GM12865 (cell line): ENCODE results near the gene ACP6.
A peak's percentile ranks its signal among the peaks of the same experiment; 100 is the strongest.

Experiments
- DNase-seq: peaks from one replicate; pipeline ENCODE4 v3.0.0; 2010; ENCODE audit warnings: low read depth
- H3K4me3 ChIP-seq: 2 replicates; pipeline ENCODE4 v1.5.1; 2011; ENCODE audit warnings: mild to moderate bottlenecking, low read depth, low read length, control low read depth
- CTCF ChIP-seq: IDR thresholded peaks from 2 replicates; pipeline ENCODE4 v1.5.1; 2011; ENCODE audit warnings: low read length, control low read depth, low read depth, inconsistent platforms; ENCODE audit not compliant: insufficient read depth; ENCODE audit errors: missing control alignments

ACP6 gene

GRCh38 chr1:147648933-147649332, 21.4 kb downstream of the ACP6 start:
- DNase-seq = no peak
- H3K4me3 ChIP-seq = no peak overlapping the region
- no peak for TF ChIP-seq CTCF

GRCh38 chr1:147647796-147648633, 22.3 kb downstream of the ACP6 start:
- DNase-seq = no peak
- no peak for TF ChIP-seq CTCF
- no peak overlapping the region for H3K4me3 ChIP-seq

DNA sequence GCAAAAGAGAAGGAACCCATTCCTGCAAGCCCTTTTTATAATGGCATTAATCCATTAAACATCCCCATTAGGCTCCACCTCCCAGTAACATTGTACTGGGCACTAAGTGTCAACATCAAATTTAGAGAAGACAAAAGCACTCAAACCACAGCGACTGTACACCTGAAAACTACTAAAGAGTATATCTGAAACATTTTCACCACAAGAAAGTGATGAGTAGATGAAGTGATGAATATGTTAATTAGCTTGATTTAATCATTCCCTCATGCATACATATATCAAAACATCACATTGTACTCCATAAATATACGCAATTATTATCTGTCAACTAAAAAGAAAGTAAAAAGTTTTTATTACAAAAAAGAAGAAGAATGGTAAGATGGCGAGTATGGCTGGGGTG, 26.4 kb downstream of the ACP6 start:
- no peak for TF ChIP-seq CTCF
- no peak for DNase-seq
- no peak overlapping the region for H3K4me3 ChIP-seq

- DNase-seq = peak; percentile 65
- peak; percentile 84 for TF ChIP-seq CTCF
- H3K4me3 ChIP-seq = no peak overlapping the region
These were observed 28.4 kb downstream of the ACP6 start for GRCh38 chr1:147641695-147642592.

DNA sequence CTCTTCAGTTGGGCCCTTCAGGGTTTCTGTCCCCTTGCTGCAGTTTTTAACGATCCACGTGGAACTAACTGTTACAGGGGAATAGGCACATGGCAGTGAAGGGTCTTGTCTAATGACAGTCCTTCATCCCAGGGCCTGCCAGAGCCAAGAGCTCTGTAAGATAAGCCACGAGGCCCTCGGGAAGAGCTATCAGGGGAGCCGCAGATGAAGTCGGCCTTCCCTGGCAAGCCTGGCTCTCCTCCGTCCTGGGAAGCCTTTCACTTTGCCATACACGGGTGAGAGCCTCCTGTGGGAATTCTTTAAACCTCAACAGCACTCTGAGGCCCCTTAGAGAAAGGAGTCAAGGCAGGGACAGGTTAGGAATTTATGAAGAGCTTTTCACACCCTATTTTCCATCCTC, 29.0 kb downstream of the ACP6 start:
- TF ChIP-seq CTCF = no peak
- DNase-seq = no peak
- no peak overlapping the region for H3K4me3 ChIP-seq

GRCh38 chr1:147640553-147641165, 29.7 kb downstream of the ACP6 start:
- no peak overlapping the region for H3K4me3 ChIP-seq
- peak; percentile 90 for DNase-seq
- peak; percentile 96 for TF ChIP-seq CTCF
